ENCODE measurements around the gene APH1B. TPM values are rescaled to one million over a fixed set of nuclear protein-coding genes. Genes with fewer than 3 reads are reported as not detected.

APH1B gene
- total RNA-seq, 1 experiment from 2014 or later: 20.9 TPM

DNA sequence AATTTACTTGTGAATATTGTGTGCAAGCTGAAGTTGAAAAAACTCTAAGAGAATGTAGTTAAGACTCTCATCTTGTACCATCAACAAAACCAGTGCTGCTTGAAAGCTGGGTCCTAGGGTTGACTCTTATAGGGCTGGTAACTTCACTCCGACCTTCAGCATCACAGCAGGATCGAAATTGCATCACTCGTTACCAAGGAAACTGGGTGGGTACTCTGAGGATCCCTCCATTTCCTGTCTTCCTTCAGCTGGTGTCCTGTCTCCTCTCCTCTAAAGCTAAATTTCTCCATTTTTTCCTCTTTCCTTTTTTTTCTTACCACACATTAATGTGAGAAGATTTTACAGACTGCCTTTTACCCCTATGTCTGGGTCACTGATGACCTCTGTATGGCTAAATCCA is 3.0 kb upstream of the APH1B start:
- no peaks in the 10 kb centered on the region for H3K79me2 ChIP-seq (ENCODE audit: insufficient read depth, low read length)
- H3K23me2 ChIP-seq (ENCODE audit: insufficient read length, low read depth, low read length, poor library complexity, severe bottlenecking): peaks cover 13% of the 10 kb centered on the region
- no peaks in the 10 kb centered on the region for H4K20me1 ChIP-seq (ENCODE audit: control insufficient read depth, insufficient read depth, insufficient read length)
- TF ChIP-seq, protein P1, sequence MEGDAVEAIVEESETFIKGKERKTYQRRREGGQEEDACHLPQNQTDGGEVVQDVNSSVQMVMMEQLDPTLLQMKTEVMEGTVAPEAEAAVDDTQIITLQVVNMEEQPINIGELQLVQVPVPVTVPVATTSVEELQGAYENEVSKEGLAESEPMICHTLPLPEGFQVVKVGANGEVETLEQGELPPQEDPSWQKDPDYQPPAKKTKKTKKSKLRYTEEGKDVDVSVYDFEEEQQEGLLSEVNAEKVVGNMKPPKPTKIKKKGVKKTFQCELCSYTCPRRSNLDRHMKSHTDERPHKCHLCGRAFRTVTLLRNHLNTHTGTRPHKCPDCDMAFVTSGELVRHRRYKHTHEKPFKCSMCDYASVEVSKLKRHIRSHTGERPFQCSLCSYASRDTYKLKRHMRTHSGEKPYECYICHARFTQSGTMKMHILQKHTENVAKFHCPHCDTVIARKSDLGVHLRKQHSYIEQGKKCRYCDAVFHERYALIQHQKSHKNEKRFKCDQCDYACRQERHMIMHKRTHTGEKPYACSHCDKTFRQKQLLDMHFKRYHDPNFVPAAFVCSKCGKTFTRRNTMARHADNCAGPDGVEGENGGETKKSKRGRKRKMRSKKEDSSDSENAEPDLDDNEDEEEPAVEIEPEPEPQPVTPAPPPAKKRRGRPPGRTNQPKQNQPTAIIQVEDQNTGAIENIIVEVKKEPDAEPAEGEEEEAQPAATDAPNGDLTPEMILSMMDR (conservative IDR thresholded peaks at IDR 0.05): no peak
- no peaks in the 10 kb centered on the region for H3K27me3 ChIP-seq (ENCODE audit: insufficient read depth, low read length)
- H3K27ac Mint-ChIP-seq: peak overlapping the region in 1 of 3 experiments; percentile 40; a peak in 1 of 7 replicates
- H3K4me2 ChIP-seq (ENCODE audit: insufficient read depth, insufficient read length, low read length): no peak overlapping the region
- H3K23ac ChIP-seq (ENCODE audit: insufficient read length, low read depth, low read length): no peak overlapping the region
- H3K36me3 Mint-ChIP-seq (ENCODE audit: insufficient read depth in 1 of 3, low read depth in 3 of 3): peaks cover 9 to 15% (median 10%) of the 10 kb centered on the region in 3 experiments
- no peak overlapping the region for H2AFZ ChIP-seq (ENCODE audit: low read length)
- no peak overlapping the region for H4K91ac ChIP-seq (ENCODE audit: insufficient read length, low read depth, low read length)
- peaks cover 6% of the 10 kb centered on the region for H3K27me3 Mint-ChIP-seq (ENCODE audit: low read depth)
- no peak overlapping the region for H2BK120ac ChIP-seq (ENCODE audit: low read depth, low read length, poor library complexity, severe bottlenecking)
- H3K79me1 ChIP-seq (ENCODE audit: insufficient read depth, low read depth, low read length, poor library complexity, severe bottlenecking): no peaks in the 10 kb centered on the region
- no peak overlapping the region for H3K14ac ChIP-seq (ENCODE audit: insufficient read depth, low read length)
- H3T11ph ChIP-seq (ENCODE audit: low read length): no peak overlapping the region
- peaks cover 2% of the 10 kb centered on the region; the same call in 1 of the 2 replicates for H3K4me1 ChIP-seq (ENCODE audit: insufficient read depth, low read length)
- no peak overlapping the region for H3K4ac ChIP-seq (ENCODE audit: low read depth, low read length)
- no peak overlapping the region for H2AK5ac ChIP-seq (ENCODE audit: insufficient read length, low read length)
- H4K5ac ChIP-seq (ENCODE audit: insufficient read length, low read depth, low read length): no peak overlapping the region
- WGBS (ENCODE audit: extremely low coverage, insufficient read length, low lambda C conversion rate): no CpG with 5 or more reads among the region's 3 CpGs
- no peak overlapping the region for H2BK5ac ChIP-seq (ENCODE audit: insufficient read length, low read length)
- H2BK20ac ChIP-seq (ENCODE audit: low read depth, low read length, poor library complexity, severe bottlenecking): no peak overlapping the region
- H3K4me3 Mint-ChIP-seq: no peak overlapping the region; a peak in 1 of 5 replicates
- peaks cover 23% of the 10 kb centered on the region in 2 experiments for H3K4me1 Mint-ChIP-seq
- H2BK15ac ChIP-seq (ENCODE audit: low read depth, low read length): no peak overlapping the region
- no peak overlapping the region for H2BK12ac ChIP-seq (ENCODE audit: insufficient read length, low read depth, low read length)
- peaks cover 13% of the 10 kb centered on the region in 2 experiments for H3K9me3 Mint-ChIP-seq
- DNase-seq: peak; percentile 64
- no peak overlapping the region for H3K9ac ChIP-seq (ENCODE audit: extremely low read depth, insufficient read length, low read length)
- no peaks in the 10 kb centered on the region for H3K9me3 ChIP-seq (ENCODE audit: control insufficient read depth, low read depth, low read length)
- H3K18ac ChIP-seq (ENCODE audit: insufficient read length, low read depth, low read length): no peak overlapping the region
- no peak overlapping the region for H4K8ac ChIP-seq (replicated peaks; ENCODE audit: insufficient read length, low read depth, low read length)
- H3K27ac ChIP-seq (ENCODE audit: insufficient read length, low read depth, low read length): no peak overlapping the region
- no peak overlapping the region for H3K56ac ChIP-seq (ENCODE audit: insufficient read length, low read depth, low read length)
